Glomerular visceral epithelial cell (primary cell): Measurements from ENCODE around the gene KCNQ1.

ENCODE experiments used
- DNase-seq: peaks from one replicate; pipeline ENCODE4 v3.0.0-alpha.2; 2016; ENCODE audit errors: extremely low spot score

The KCNQ1 gene

GRCh38 chr11:2549876-2550605 lies 105.2 kb downstream of the KCNQ1 start:
- no peak for DNase-seq

GRCh38 chr11:2550606-2550970 lies 105.8 kb downstream of the KCNQ1 start:
- no peak for DNase-seq

- DNase-seq = no peak
These were observed 106.3 kb downstream of the KCNQ1 start for GRCh38 chr11:2551131-2551530.

GRCh38 chr11:2552210-2552609 lies 107.4 kb downstream of the KCNQ1 start:
- DNase-seq = no peak

- no peak for DNase-seq
These were observed 108.4 kb downstream of the KCNQ1 start for GRCh38 chr11:2553198-2553597.

- DNase-seq = no peak
These were observed 109.1 kb downstream of the KCNQ1 start for GRCh38 chr11:2553886-2554285.

- DNase-seq = no peak
These were observed 109.8 kb downstream of the KCNQ1 start for GRCh38 chr11:2554338-2555207.

- DNase-seq = no peak
These were observed 110.5 kb downstream of the KCNQ1 start for GRCh38 chr11:2555336-2555735.

GRCh38 chr11:2555891-2556290 lies 111.1 kb downstream of the KCNQ1 start:
- no peak for DNase-seq

GRCh38 chr11:2557381-2557780 lies 112.6 kb downstream of the KCNQ1 start:
- no peak for DNase-seq

- DNase-seq = no peak
These were observed 113.6 kb downstream of the KCNQ1 start for GRCh38 chr11:2558397-2558796.

GRCh38 chr11:2558861-2559526 lies 114.2 kb downstream of the KCNQ1 start:
- DNase-seq = no peak

- no peak for DNase-seq
These were observed 114.9 kb downstream of the KCNQ1 start for GRCh38 chr11:2559527-2560311.

- DNase-seq = no peak
These were observed 117.1 kb downstream of the KCNQ1 start for GRCh38 chr11:2561696-2562581.

GRCh38 chr11:2562890-2563212 lies 118.0 kb downstream of the KCNQ1 start:
- no peak for DNase-seq

- DNase-seq = no peak
These were observed 118.6 kb downstream of the KCNQ1 start for GRCh38 chr11:2563213-2564007.

GRCh38 chr11:2564008-2564530 lies 119.3 kb downstream of the KCNQ1 start:
- no peak for DNase-seq

GRCh38 chr11:2564588-2565425 lies 120.0 kb downstream of the KCNQ1 start:
- no peak for DNase-seq
